ENCODE results near the gene PCNX2.

Gene PCNX2

DNA sequence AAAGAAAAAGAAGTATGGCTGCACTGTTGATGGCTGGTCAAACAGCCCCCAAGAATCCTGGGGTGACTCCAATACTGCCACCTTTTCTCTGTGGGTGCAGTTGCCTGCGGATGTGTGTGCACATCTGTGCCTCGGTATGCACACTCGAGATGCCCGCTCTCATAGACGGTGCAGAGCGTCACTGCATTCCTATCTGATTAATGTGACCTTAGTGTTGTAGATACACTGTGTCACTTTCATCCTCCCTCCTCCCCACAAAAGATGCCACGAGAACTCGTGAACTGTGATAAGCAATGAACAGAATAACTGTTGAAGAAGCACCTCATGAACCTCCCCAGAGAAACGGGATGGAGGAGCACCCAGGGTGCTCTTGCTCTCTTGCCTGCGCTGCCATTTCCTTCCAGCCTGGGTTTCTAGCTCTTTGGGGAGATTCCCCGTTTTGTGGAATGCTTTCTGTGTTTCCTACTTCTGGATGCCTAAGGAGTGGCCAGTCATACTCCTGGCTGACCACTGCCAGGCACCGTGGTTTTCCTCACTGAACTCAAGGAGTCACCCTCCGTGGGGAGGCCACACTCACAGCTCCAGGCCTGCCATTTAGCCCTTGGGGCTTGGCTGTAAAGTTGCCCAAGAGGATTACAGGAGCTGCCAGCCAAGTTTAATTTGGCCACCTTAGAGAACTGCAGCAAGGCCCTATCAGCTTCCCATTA, 313.1 kb downstream of the PCNX2 start:
- H3K36me3 ChIP-seq (ENCODE audit: control insufficient read depth, insufficient read depth, low read length), result peaks cover 5% of the 10 kb centered on the region
- no peak overlapping the region for H3K4me3 ChIP-seq (ENCODE audit: low read length)
- no peak for DNase-seq (ENCODE audit: low read depth, low spot score)
- H3K27me3 ChIP-seq (ENCODE audit: control insufficient read depth, insufficient read depth, low read length), result no peaks in the 10 kb centered on the region
- no peaks in the 10 kb centered on the region for H3K9me3 ChIP-seq (ENCODE audit: control insufficient read depth, insufficient read depth, low read length)
- WGBS (ENCODE audit: insufficient coverage, insufficient read length), result no CpG with 5 or more reads among the region's 13 CpGs
- no peaks in the 10 kb centered on the region for H3K4me1 ChIP-seq (ENCODE audit: control insufficient read depth, insufficient read depth, low read length)
- H3K27ac ChIP-seq (ENCODE audit: low read length), result no peak overlapping the region

- H3K4me1 ChIP-seq (ENCODE audit: control insufficient read depth, insufficient read depth, low read length), result no peaks in the 10 kb centered on the region
- no CpG with 5 or more reads among the region's 9 CpGs for WGBS (ENCODE audit: insufficient coverage, insufficient read length)
These were observed 314.5 kb downstream of the PCNX2 start for GRCh38 chr1:232980986-232981560.

DNA sequence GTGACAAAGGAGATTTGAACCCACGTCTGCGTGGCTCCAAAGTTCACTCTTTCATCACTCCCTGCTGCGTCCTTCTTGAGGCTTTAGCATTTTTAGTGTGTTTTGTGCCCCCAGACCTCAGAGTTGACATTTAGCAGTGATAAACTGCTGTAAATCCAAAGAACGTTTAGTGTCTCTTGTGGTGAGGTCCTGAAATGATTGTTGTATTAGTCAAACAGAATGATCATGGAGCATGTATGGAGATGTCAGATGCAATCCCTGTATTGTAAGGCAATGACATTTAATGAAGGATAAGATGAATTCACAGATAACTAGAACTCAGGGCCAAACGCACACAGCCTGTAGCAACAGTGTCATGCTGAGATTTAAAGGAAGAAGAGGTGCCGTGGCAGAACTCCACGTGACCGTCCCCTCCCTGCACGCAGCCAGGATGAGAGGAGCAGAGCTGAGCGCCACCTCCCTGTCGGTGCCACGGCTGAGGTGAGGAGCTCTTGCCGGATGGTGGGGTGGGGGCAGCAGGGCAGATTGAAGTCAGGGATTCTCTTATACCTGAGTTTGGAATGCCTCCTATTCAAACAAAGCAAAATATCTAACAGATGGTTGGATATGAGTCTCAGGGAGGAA, 315.1 kb downstream of the PCNX2 start:
- Histone ChIP-seq H3K36me3 (ENCODE audit: control insufficient read depth, insufficient read depth, low read length) (peaks cover 10% of the 10 kb centered on the region), H3K4me3 (ENCODE audit: low read length) (no peak overlapping the region), H3K9me3 (ENCODE audit: control insufficient read depth, insufficient read depth, low read length) (no peaks in the 10 kb centered on the region), H3K4me1 (ENCODE audit: control insufficient read depth, insufficient read depth, low read length) (no peaks in the 10 kb centered on the region), H3K27me3 (ENCODE audit: control insufficient read depth, insufficient read depth, low read length) (no peaks in the 10 kb centered on the region), H3K27ac (ENCODE audit: low read length) (no peak overlapping the region)
- no peak for DNase-seq (ENCODE audit: low read depth, low spot score)
- WGBS (ENCODE audit: insufficient coverage, insufficient read length), result no CpG with 5 or more reads among the region's 13 CpGs

More at GRCh38 chr1:232980986-232981560, 314.5 kb downstream of the PCNX2 start:
- Histone ChIP-seq H3K27me3 (ENCODE audit: control insufficient read depth, insufficient read depth, low read length) (no peaks in the 10 kb centered on the region), H3K9me3 (ENCODE audit: control insufficient read depth, insufficient read depth, low read length) (no peaks in the 10 kb centered on the region), H3K4me3 (ENCODE audit: low read length) (no peak overlapping the region), H3K36me3 (ENCODE audit: control insufficient read depth, insufficient read depth, low read length) (peaks cover 10% of the 10 kb centered on the region), H3K27ac (ENCODE audit: low read length) (no peak overlapping the region)
- no peak for DNase-seq (ENCODE audit: low read depth, low spot score)

DNA sequence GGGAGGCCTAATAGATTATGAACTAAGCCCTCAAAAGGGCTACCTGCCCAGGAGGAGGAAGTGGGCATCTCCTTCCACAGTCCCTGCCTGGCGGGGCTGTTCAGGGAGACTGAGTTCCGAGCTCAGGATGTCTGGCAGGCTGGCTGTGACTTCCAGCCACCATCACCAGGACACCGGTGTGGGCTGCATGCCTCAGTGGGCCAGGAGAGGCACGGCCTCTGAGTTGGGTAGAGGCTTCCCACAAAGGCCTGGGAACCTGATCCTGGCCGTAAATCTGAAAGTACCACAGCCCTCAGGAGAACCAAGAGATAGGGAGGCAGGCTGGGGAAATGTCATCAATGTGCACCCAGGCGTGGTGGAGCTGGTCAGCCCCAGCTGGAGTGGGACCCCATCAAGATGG, 316.0 kb downstream of the PCNX2 start:
- Histone ChIP-seq H3K27me3 (ENCODE audit: control insufficient read depth, insufficient read depth, low read length) (no peaks in the 10 kb centered on the region), H3K4me1 (ENCODE audit: control insufficient read depth, insufficient read depth, low read length) (no peaks in the 10 kb centered on the region), H3K9me3 (ENCODE audit: control insufficient read depth, insufficient read depth, low read length) (no peaks in the 10 kb centered on the region), H3K4me3 (ENCODE audit: low read length) (no peak overlapping the region), H3K27ac (ENCODE audit: low read length) (no peak overlapping the region), H3K36me3 (ENCODE audit: control insufficient read depth, insufficient read depth, low read length) (peaks cover 13% of the 10 kb centered on the region)
- WGBS (ENCODE audit: insufficient coverage, insufficient read length), result no CpG with 5 or more reads among the region's 6 CpGs
- DNase-seq (ENCODE audit: low read depth, low spot score), result no peak

- DNase-seq (ENCODE audit: low read depth, low spot score), result no peak
- H3K27me3 ChIP-seq (ENCODE audit: control insufficient read depth, insufficient read depth, low read length), result no peaks in the 10 kb centered on the region
- H3K27ac ChIP-seq (ENCODE audit: low read length), result no peak overlapping the region
- no peaks in the 10 kb centered on the region for H3K9me3 ChIP-seq (ENCODE audit: control insufficient read depth, insufficient read depth, low read length)
- no CpG with 5 or more reads among the region's 4 CpGs for WGBS (ENCODE audit: insufficient coverage, insufficient read length)
- H3K36me3 ChIP-seq (ENCODE audit: control insufficient read depth, insufficient read depth, low read length), result peaks cover 13% of the 10 kb centered on the region
- H3K4me1 ChIP-seq (ENCODE audit: control insufficient read depth, insufficient read depth, low read length), result no peaks in the 10 kb centered on the region
- no peak overlapping the region for H3K4me3 ChIP-seq (ENCODE audit: low read length)
These were observed 316.7 kb downstream of the PCNX2 start for GRCh38 chr1:232978815-232979214.

GRCh38 chr1:232978091-232978634, 317.4 kb downstream of the PCNX2 start:
- no peaks in the 10 kb centered on the region for H3K9me3 ChIP-seq (ENCODE audit: control insufficient read depth, insufficient read depth, low read length)
- no peak overlapping the region for H3K27ac ChIP-seq (ENCODE audit: low read length)
- no peak overlapping the region for H3K4me3 ChIP-seq (ENCODE audit: low read length)
- no peaks in the 10 kb centered on the region for H3K4me1 ChIP-seq (ENCODE audit: control insufficient read depth, insufficient read depth, low read length)
- WGBS (ENCODE audit: insufficient coverage, insufficient read length), result no CpG with 5 or more reads among the region's 8 CpGs
- H3K36me3 ChIP-seq (ENCODE audit: control insufficient read depth, insufficient read depth, low read length), result peaks cover 13% of the 10 kb centered on the region
- no peaks in the 10 kb centered on the region for H3K27me3 ChIP-seq (ENCODE audit: control insufficient read depth, insufficient read depth, low read length)
- no peak for DNase-seq (ENCODE audit: low read depth, low spot score)

DNA sequence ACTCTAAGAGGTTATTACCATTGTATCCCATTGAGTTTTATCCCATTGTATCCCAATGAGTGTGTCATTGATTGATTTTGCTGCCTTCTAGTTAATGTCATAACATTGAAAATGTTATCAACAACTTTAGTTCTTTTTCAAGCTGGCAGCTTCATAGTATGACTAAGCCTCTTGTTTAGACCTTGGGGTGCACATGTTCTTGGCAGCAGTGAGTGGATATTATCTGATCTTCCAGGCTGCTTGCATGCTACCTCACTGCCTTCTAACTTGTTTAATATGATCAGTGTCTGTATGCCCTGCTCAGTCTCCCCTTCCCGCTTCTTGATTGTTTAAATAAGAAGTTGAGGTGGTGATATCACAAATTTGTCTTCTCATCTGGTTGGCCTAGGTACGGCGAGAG, 320.6 kb downstream of the PCNX2 start:
- DNase-seq (ENCODE audit: low read depth, low spot score), result no peak
- H3K9me3 ChIP-seq (ENCODE audit: control insufficient read depth, insufficient read depth, low read length), result no peaks in the 10 kb centered on the region; the same call in 1 of the 2 replicates
- H3K36me3 ChIP-seq (ENCODE audit: control insufficient read depth, insufficient read depth, low read length), result peaks cover 22% of the 10 kb centered on the region
- H3K27me3 ChIP-seq (ENCODE audit: control insufficient read depth, insufficient read depth, low read length), result no peaks in the 10 kb centered on the region
- H3K27ac ChIP-seq (ENCODE audit: low read length), result no peak overlapping the region
- WGBS (ENCODE audit: insufficient coverage, insufficient read length), result no CpG with 5 or more reads among the region's 3 CpGs
- no peak overlapping the region for H3K4me3 ChIP-seq (ENCODE audit: low read length)
- no peaks in the 10 kb centered on the region for H3K4me1 ChIP-seq (ENCODE audit: control insufficient read depth, insufficient read depth, low read length)

DNA sequence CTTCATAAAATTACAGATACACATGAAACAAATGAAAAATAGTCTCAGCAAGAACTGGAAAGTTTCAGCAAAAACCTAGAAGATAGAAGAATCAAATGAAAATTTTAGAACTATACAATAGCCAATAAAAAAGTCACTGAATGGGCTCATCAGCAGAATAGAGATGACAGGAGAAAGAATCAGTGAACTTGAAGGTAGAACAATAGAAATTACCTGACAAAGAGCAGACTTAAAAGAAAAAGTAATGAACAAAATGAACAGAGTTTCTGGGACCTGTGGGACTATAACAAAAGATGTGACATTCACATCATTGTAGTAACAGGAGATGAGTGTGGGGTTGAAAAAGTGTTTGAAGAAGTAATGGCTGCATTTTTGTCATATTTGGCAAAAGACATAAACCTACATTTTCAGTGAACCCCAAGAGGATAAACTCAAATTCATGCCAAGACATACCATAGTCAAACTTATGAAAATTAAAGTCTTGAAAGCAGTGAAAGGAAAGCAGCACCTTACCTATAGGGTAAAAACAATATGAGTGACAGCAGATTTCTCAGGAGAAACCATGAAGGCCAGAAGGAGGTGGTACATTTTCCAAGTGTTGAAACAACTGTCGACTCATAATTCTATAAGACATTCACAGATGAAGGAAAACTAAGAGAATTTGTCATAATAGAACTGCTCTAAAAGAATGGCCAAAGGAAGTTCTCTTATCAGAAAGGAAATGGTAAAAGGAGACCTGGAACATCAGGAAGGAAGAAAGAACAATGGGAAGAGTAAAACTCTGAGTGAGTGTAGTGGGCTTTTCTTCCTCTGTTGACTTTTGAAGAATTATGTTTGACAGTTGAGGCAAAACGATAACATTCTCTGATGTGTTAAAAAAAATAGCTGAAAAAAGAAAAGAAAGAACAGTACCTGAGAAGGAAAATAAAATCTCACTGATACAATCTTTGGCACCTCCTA, 321.6 kb downstream of the PCNX2 start:
- no peak for DNase-seq (ENCODE audit: low read depth, low spot score)
- H3K27ac ChIP-seq (ENCODE audit: low read length), result no peak overlapping the region
- H3K4me3 ChIP-seq (ENCODE audit: low read length), result no peak overlapping the region
- no peaks in the 10 kb centered on the region for H3K27me3 ChIP-seq (ENCODE audit: control insufficient read depth, insufficient read depth, low read length)
- no CpG with 5 or more reads among the region's 2 CpGs for WGBS (ENCODE audit: insufficient coverage, insufficient read length)
- peaks cover 22% of the 10 kb centered on the region for H3K36me3 ChIP-seq (ENCODE audit: control insufficient read depth, insufficient read depth, low read length)
- H3K4me1 ChIP-seq (ENCODE audit: control insufficient read depth, insufficient read depth, low read length), result no peaks in the 10 kb centered on the region
- H3K9me3 ChIP-seq (ENCODE audit: control insufficient read depth, insufficient read depth, low read length), result no peaks in the 10 kb centered on the region; the same call in 1 of the 2 replicates

DNA sequence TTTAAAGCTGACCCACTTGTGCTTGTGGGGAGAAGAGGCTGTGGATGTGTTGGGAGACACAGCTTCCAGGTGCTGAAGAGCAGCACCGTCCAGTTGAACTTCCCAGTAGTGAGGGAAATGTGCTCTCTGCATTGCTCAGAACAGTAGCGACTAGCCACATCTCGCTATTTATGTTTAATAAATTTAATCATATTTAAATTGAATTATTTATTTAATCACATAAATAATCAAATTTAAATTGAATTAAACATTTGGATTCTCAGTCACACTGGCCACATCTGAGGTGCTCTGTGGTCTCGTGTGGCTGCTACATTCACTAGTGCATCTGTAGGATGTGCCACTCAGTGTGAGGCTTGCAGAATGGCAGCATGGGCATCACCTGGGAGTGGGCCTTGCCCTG, 325.0 kb downstream of the PCNX2 start:
- H3K9me3 ChIP-seq (ENCODE audit: control insufficient read depth, insufficient read depth, low read length), result no peaks in the 10 kb centered on the region; the same call in 1 of the 2 replicates
- no peaks in the 10 kb centered on the region for H3K4me1 ChIP-seq (ENCODE audit: control insufficient read depth, insufficient read depth, low read length)
- peaks cover 12% of the 10 kb centered on the region; the same call in 1 of the 2 replicates for H3K36me3 ChIP-seq (ENCODE audit: control insufficient read depth, insufficient read depth, low read length)
- WGBS (ENCODE audit: insufficient coverage, insufficient read length), result no CpG with 5 or more reads among the region's 4 CpGs
- H3K4me3 ChIP-seq (ENCODE audit: low read length), result no peak overlapping the region
- no peak overlapping the region for H3K27ac ChIP-seq (ENCODE audit: low read length)
- H3K27me3 ChIP-seq (ENCODE audit: control insufficient read depth, insufficient read depth, low read length), result no peaks in the 10 kb centered on the region
- no peak for DNase-seq (ENCODE audit: low read depth, low spot score)

- no CpG with 5 or more reads among the region's 5 CpGs for WGBS (ENCODE audit: insufficient coverage, insufficient read length)
- Histone ChIP-seq H3K27ac (ENCODE audit: low read length) (no peak overlapping the region), H3K4me1 (ENCODE audit: control insufficient read depth, insufficient read depth, low read length) (no peaks in the 10 kb centered on the region), H3K4me3 (ENCODE audit: low read length) (no peak overlapping the region), H3K36me3 (ENCODE audit: control insufficient read depth, insufficient read depth, low read length) (peaks cover 9% of the 10 kb centered on the region; the same call in 1 of the 2 replicates), H3K27me3 (ENCODE audit: control insufficient read depth, insufficient read depth, low read length) (no peaks in the 10 kb centered on the region), H3K9me3 (ENCODE audit: control insufficient read depth, insufficient read depth, low read length) (no peaks in the 10 kb centered on the region; the same call in 1 of the 2 replicates)
- DNase-seq (ENCODE audit: low read depth, low spot score), result no peak
These were observed 325.7 kb downstream of the PCNX2 start for GRCh38 chr1:232969799-232970198.
